Measurements from ENCODE around the gene PDE1C.

DNA sequence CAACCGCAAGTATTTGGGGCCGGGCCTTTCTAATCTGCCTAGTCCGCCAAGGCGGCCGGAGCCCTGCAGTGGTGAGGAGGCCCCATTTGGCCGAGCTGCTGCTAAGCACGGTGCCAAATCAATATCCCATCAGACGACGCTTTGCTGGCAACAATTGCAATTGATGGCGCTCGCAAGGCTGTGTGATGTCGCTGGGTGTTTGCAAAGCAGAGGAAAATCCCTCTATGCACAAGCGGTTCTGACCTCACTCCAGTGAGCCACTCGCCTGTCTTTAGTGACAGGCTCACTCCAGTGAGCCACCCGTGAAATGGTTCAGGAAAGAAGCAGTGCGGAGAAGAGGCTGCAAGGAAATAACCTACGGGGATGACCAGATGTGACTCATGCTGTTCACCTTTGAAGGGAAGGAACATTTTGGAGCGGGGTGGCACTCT is 18.3 kb upstream of the PDE1C start:
- TF ChIP-seq EZH2phosphoT487 (IDR thresholded peaks at IDR 0.05; ENCODE audit: insufficient read depth, low read depth) (no peak), EZH2 (IDR thresholded peaks at IDR 0.05; ENCODE audit: insufficient read depth, poor library complexity, severe bottlenecking) (no peak)

Measured in GM23248 (cell line).